CD4-positive, alpha-beta T cell treated with Interleukin-6 for 4 hours (primary cell): ENCODE data around the gene DMC1.

Experiments
- DNase-seq: peaks from one replicate; pipeline ENCODE4 v3.0.0-alpha.2; 2020; ENCODE audit warnings: mixed read lengths

Gene DMC1

GRCh38 chr22:38566726-38567504, 3.1 kb downstream of the DMC1 start:
- no peak for DNase-seq

- no peak for DNase-seq
Observed at GRCh38 chr22:38565441-38565840, 4.5 kb downstream of the DMC1 start.

- DNase-seq: no peak
Observed at GRCh38 chr22:38564669-38565068, 5.3 kb downstream of the DMC1 start.

- no peak for DNase-seq
Observed at GRCh38 chr22:38554281-38554680, 15.7 kb downstream of the DMC1 start.

- DNase-seq: no peak
Observed at GRCh38 chr22:38549101-38549894, 20.7 kb downstream of the DMC1 start.

GRCh38 chr22:38540701-38541100, 29.3 kb downstream of the DMC1 start:
- DNase-seq: no peak

- DNase-seq: no peak
Observed at GRCh38 chr22:38531251-38531938, 38.6 kb downstream of the DMC1 start.

- DNase-seq: no peak
Observed at GRCh38 chr22:38524429-38524828, 45.6 kb downstream of the DMC1 start.

- DNase-seq: no peak
Observed at GRCh38 chr22:38523479-38523878, 46.5 kb downstream of the DMC1 start.

GRCh38 chr22:38523029-38523428, 47.0 kb downstream of the DMC1 start:
- no peak for DNase-seq

GRCh38 chr22:38519453-38520250, 50.3 kb downstream of the DMC1 start:
- DNase-seq: no peak

- DNase-seq: no peak
Observed at GRCh38 chr22:38518620-38519019, 51.4 kb downstream of the DMC1 start.

GRCh38 chr22:38513063-38513462, 56.9 kb downstream of the DMC1 start:
- peak; percentile 58 for DNase-seq

- DNase-seq: no peak
Observed at GRCh38 chr22:38510416-38510970, 59.5 kb downstream of the DMC1 start.

GRCh38 chr22:38506118-38506962, 63.6 kb downstream of the DMC1 start, which contains the start of gene DDX17:
Gene DDX17 (minus strand): TSS chr22:38506311.
- peak; percentile 92 for DNase-seq

GRCh38 chr22:38505541-38506117, 64.4 kb downstream of the DMC1 start:
- peak; percentile 68 for DNase-seq

- DNase-seq: peak; percentile 62
Observed at GRCh38 chr22:38504731-38505540, 65.0 kb downstream of the DMC1 start.

GRCh38 chr22:38503021-38503420, 67.0 kb downstream of the DMC1 start:
- DNase-seq: no peak

- no peak for DNase-seq
Observed at GRCh38 chr22:38501797-38502672, 67.9 kb downstream of the DMC1 start.
